ENCODE results near the gene SLC28A3.
A peak's percentile ranks its signal among the peaks of the same experiment; 100 is the strongest.

Gene SLC28A3

GRCh38 chr9:84339962-84340361 lies 596 bp downstream of the SLC28A3 start:
- no peak for DNase-seq (ENCODE audit: low read depth)

- no peak for DNase-seq (ENCODE audit: low read depth)
Measured at GRCh38 chr9:84339503-84339902, 1.1 kb downstream of the SLC28A3 start.

- no peak for DNase-seq (ENCODE audit: low read depth)
Measured at GRCh38 chr9:84338792-84339191, 1.8 kb downstream of the SLC28A3 start.

GRCh38 chr9:84337252-84337651 lies 3.3 kb downstream of the SLC28A3 start:
- DNase-seq (ENCODE audit: low read depth): no peak

GRCh38 chr9:84331119-84331809 lies 9.3 kb downstream of the SLC28A3 start:
- no peak for DNase-seq (ENCODE audit: low read depth)

GRCh38 chr9:84330246-84330645 lies 10.3 kb downstream of the SLC28A3 start:
- DNase-seq (ENCODE audit: low read depth): no peak

GRCh38 chr9:84327184-84327583 lies 13.4 kb downstream of the SLC28A3 start:
- no peak for DNase-seq (ENCODE audit: low read depth)

GRCh38 chr9:84325347-84325973 lies 15.1 kb downstream of the SLC28A3 start:
- DNase-seq (ENCODE audit: low read depth): no peak

GRCh38 chr9:84324811-84325210 lies 15.7 kb downstream of the SLC28A3 start:
- no peak for DNase-seq (ENCODE audit: low read depth)

GRCh38 chr9:84323858-84324257 lies 16.7 kb downstream of the SLC28A3 start:
- DNase-seq (ENCODE audit: low read depth): no peak

- DNase-seq (ENCODE audit: low read depth): no peak
Measured at GRCh38 chr9:84322828-84323227, 17.7 kb downstream of the SLC28A3 start.

GRCh38 chr9:84320231-84320630 lies 20.3 kb downstream of the SLC28A3 start:
- DNase-seq (ENCODE audit: low read depth): no peak

GRCh38 chr9:84319632-84320031 lies 20.9 kb downstream of the SLC28A3 start:
- no peak for DNase-seq (ENCODE audit: low read depth)

- no peak for DNase-seq (ENCODE audit: low read depth)
Measured at GRCh38 chr9:84318981-84319380, 21.6 kb downstream of the SLC28A3 start.

GRCh38 chr9:84317563-84317962 lies 23.0 kb downstream of the SLC28A3 start:
- DNase-seq (ENCODE audit: low read depth): no peak

- DNase-seq (ENCODE audit: low read depth): peak; percentile 20
Measured at GRCh38 chr9:84315278-84315877, 25.2 kb downstream of the SLC28A3 start.

- DNase-seq (ENCODE audit: low read depth): no peak
Measured at GRCh38 chr9:84314306-84314705, 26.3 kb downstream of the SLC28A3 start.

GRCh38 chr9:84310883-84311282 lies 29.7 kb downstream of the SLC28A3 start:
- DNase-seq (ENCODE audit: low read depth): no peak

- DNase-seq (ENCODE audit: low read depth): no peak
Measured at GRCh38 chr9:84305497-84306131, 34.9 kb downstream of the SLC28A3 start.

- DNase-seq (ENCODE audit: low read depth): no peak
Measured at GRCh38 chr9:84304166-84304565, 36.4 kb downstream of the SLC28A3 start.

GRCh38 chr9:84303061-84303460 lies 37.5 kb downstream of the SLC28A3 start:
- DNase-seq (ENCODE audit: low read depth): no peak

GRCh38 chr9:84301851-84302250 lies 38.7 kb downstream of the SLC28A3 start:
- DNase-seq (ENCODE audit: low read depth): no peak

- DNase-seq (ENCODE audit: low read depth): no peak
Measured at GRCh38 chr9:84300271-84300670, 40.3 kb downstream of the SLC28A3 start.
